Stromal cell of bone marrow (primary cell): ENCODE results near the gene KDF1.
"Not testable (repeated sequence)": the region's sequence is repeated elsewhere in the genome, so short reads cannot be mapped to it uniquely, and the experiment has no call there.

Experiments used
- DNase-seq: peaks from one replicate; pipeline ENCODE4 v3.0.0-alpha.2; 2012; ENCODE audit warnings: low read depth

Gene KDF1

GRCh38 chr1:26953374-26953773, 6.9 kb downstream of the KDF1 start:
- no peak for DNase-seq

DNA sequence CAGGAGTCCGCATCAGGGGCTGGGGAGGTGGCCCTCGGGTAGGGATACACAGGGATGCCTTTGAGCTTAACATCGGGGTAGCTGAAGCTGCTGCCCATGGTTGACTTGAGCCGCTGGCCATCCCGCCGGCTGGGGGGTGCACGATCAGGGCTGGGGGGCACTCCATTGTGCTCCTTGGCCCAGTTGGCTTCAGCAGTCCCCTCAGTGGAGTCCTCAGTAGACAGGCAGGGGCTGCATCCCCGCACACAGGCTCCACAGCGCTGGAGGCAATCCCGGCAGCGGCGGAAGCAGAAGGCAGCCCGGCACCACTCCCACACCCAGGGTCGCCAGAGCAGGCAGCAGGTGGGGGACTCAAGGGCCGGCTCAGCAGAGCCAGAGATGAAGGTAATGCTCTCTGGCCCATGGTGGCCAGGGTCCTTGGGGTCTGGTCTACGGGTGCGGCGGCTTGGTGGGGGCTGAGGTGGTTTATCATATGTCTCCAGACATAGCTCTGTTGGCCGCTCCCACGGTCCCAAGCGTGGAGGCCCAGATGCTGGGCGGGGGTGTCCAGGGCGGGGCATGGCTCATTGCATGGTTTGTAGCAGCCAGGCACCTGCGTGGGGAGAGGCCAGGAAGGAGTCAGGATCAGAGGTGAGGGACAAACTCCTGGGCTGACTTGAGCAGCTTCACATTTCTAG, 8.3 kb downstream of the KDF1 start:
- no peak for DNase-seq

GRCh38 chr1:26951216-26951615, 9.1 kb downstream of the KDF1 start:
- DNase-seq = no peak

DNA sequence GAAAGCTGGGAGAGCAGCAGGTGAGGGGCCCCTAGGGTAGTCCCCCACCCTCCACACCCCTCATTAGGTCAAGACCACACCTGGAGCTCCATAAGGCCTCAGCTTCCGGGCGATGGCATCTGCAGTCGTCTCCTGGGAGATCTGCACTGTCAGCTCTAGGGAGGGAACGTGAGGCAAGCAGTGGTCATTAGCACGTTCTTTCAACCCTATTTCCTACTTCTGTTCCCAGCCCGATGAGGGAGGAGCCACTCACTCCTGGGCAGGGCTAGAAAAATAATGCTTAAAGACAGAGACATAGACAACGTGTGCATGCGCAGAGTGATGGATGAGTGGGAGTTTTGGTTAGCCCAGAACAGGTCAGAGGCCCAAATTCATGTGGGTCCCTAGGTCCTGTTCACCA, 9.7 kb downstream of the KDF1 start:
- no peak for DNase-seq

- DNase-seq = no peak
These were observed 10.3 kb downstream of the KDF1 start for GRCh38 chr1:26949926-26950319.

GRCh38 chr1:26949266-26949925, 10.9 kb downstream of the KDF1 start:
- no peak for DNase-seq

DNA sequence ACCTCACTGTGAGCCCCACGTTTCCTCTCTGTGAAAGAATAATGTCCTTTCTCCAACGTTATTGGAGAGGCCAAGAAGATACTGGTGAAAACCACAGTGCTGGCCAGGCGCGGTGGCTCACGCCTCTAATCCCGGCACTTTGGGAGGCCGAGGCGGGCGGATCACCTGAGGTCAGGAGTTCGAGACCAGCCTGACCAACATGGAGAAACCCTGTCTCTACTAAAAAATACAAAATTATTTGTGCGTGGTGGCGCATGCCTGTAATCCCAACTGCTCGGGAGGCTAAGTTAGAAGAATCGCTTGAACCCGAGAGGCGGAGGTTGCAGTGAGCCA, 11.6 kb downstream of the KDF1 start:
- not testable (repeated sequence) for DNase-seq

GRCh38 chr1:26946270-26946669, 14.0 kb downstream of the KDF1 start:
- no peak for DNase-seq

DNA sequence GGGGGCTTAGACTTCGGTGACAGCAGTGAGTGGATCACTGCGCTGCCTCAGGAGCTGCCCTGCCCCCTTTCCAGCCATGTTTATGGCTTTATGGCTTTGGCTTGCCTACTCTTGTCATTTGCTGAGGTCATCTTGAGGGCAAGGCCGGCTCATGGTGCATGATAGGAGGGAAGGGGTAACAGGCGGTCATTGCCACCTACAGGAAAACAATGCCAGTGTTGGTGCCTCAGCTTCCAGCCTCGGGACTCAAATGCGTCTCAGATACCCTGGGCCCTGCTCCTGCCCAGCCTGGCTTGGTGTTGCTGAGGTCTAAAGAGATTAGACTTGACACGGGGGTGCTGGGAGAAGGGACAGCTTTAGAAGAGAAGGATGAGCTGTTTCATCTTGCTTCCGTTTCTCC, 14.5 kb downstream of the KDF1 start:
- no peak for DNase-seq

GRCh38 chr1:26945138-26945537, 15.1 kb downstream of the KDF1 start:
- no peak for DNase-seq

DNA sequence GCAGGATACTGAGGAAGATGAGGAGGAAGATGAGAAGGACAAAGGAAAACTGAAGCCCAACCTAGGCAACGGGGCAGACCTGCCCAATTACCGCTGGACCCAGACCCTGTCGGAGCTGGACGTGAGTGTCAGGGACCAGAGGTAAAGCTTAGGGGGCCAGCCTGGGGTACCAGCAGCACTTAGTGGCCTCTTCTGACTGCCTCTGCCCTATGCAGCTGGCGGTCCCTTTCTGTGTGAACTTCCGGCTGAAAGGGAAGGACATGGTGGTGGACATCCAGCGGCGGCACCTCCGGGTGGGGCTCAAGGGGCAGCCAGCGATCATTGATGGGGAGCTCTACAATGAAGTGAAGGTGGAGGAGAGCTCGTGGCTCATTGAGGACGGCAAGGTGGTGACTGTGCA, 17.6 kb downstream of the KDF1 start:
- no peak for DNase-seq

GRCh38 chr1:26941311-26941710, 19.0 kb downstream of the KDF1 start:
- no peak for DNase-seq

DNA sequence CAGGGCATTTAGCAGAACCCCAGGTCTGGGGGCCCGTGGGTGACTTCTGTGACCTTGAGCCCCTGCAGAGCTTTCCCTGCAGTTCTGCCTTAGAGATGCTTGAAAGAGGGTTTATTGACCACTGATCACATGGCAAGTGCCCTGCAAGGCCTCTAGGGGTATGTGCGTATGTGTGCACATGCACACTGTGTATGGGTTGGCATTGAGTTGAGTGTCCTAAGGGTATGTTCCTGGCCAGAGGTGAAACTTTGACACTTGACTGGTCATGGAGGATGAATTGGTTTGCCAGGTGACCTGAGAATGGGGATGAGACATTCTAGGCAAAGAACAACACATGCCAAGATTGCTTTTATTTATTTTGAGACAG, 21.6 kb downstream of the KDF1 start:
- no peak for DNase-seq

GRCh38 chr1:26938004-26938658, 22.1 kb downstream of the KDF1 start:
- DNase-seq = no peak

DNA sequence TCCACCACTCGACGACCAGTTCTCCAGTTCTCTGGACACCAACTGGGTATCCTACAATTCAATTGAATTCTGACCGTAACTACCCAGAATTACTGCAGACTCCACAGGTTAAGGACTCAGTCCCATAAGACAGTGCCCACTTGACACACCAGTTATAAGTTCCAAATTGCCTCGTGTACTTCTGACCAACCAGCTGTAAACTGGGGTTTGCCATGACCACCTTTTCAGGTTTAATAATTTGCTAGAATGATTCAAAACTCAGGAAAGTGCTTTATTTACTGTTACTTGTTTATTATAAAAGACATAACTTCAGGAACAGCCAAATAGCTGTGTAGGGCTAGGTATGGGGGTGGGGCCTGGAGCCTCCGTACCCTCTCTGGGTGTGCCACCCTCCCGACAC, 23.4 kb downstream of the KDF1 start:
- no peak for DNase-seq

DNA sequence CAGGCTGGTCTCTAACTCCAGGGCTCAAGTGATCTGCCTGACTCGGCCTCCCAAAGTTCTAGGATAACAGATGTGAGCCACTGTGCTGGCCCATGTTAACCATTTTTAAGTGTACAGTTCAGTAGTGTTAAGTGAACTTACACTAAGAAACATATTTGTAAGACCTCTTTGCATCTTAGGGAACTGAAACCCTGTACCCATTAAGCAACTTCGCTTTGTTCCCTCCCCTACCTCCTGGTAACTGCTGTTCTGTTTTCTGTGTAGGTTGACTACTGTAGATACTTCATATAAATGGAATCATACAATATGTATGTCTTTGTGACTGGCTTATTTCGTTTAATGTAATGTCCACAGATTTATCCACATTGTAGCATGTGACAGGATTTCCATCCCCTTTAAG, 27.7 kb downstream of the KDF1 start:
- DNase-seq = no peak

DNA sequence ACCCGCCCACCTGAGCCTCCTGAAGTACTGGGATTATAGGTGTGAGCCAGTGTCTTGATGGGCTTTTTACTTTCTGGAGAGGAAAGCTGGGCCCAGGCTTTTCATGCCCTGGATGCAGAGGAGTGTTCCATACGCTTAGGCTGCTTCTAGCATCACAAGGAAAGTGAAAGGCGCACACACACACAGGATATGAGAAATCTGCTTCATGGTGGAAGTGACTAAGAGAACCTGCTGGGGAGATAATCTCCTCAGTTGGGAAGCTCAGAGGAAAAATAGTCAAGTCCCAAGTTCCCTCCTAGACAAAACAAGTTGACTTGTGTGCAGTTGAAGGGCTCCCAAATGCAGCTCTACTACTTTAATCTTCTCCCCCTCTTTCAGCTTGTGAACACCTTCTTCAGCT, 36.6 kb downstream of the KDF1 start:
- no peak for DNase-seq

- DNase-seq = no peak
These were observed 37.4 kb downstream of the KDF1 start for GRCh38 chr1:26922901-26923300.

DNA sequence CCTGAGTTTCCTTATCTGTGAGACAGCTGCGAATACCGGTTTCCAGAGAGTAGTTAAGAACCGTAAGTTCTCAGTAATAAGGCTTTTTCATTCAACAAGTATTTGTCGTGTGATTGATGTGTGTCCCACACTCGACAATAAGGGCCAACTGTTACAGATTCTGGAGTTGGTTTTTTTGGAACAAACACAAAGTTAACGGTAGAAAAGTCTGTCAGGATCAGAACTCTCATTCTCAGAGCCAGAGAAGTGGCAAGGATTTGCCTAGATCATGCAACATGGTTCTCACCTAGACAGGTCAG, 37.9 kb downstream of the KDF1 start:
- no peak for DNase-seq

- peak; percentile 97 for DNase-seq
These were observed 38.5 kb downstream of the KDF1 start, which contains the start of gene NUDC for GRCh38 chr1:26921540-26922430. NUDC (plus strand) TSS chr1:26921743; CDS start chr1:26921849, 106 bp downstream.

DNA sequence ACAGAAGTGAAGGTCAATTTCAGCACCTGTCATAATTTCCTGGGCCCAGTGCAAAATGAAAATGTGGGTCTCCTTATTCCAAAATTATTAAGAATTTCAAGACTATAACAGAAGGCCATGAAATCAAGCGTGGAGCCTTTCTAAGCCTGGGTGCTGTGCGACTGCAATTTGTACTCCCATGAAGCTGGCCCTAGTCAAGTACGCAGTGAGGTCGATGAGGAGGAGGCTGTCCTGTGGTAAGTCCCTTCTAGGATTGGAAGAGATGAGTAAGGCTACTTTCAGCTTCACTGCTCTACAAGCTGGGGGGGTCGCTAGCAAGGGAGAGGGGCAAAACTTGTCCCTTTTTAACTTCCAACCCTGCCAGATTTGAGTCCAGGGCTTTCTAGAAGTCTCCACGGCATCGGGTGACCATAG, 39.1 kb downstream of the KDF1 start:
- no peak for DNase-seq

GRCh38 chr1:26915204-26915842, 44.9 kb downstream of the KDF1 start:
- no peak for DNase-seq
